Right lobe of liver (tissue), 6 donors: ENCODE results near the gene PCSK6. TPM values are rescaled to one million over a fixed set of nuclear protein-coding genes. Genes with fewer than 3 reads are reported as not detected.
A peak's percentile ranks its signal among the peaks of the same experiment; 100 is the strongest.

Experiments used
- ATAC-seq, 4 donors: fragments of 200-7000 bp; cut with Tn5 transposase; one replicate each; pipeline ENCODE4 v1.9.1; 2020; ENCODE audit warnings: mild to moderate bottlenecking in 4 of 4, moderate library complexity in 4 of 4
- DNase-seq, 3 donors: peaks; one replicate each; pipeline ENCODE4 v3.0.0-alpha.2; 2020
- H3K27ac ChIP-seq, 3 donors: fragments of 200-600 bp; one replicate each; pipeline ENCODE4 v1.8.0; 2022
- H3K27me3 ChIP-seq, 2 donors: fragments of 200-600 bp; one replicate each; pipeline ENCODE4 v1.8.0; 2022
- H3K36me3 ChIP-seq, 4 donors: fragments of 200-600 bp; sonication (generic) in 1 of 4; one replicate each; pipeline versions ENCODE4 v1.5.1 to v1.8.0; 2017 to 2022; ENCODE audit warnings: control low read depth in 1 of 4
- H3K4me1 ChIP-seq, 4 donors: fragments of 200-600 bp; sonication (generic) in 1 of 4; one replicate each; pipeline versions ENCODE4 v1.5.1 to v1.8.0; 2017 to 2022; ENCODE audit warnings: control low read depth in 1 of 4
- H3K4me3 ChIP-seq, 3 donors: fragments of 200-600 bp; one replicate each; pipeline ENCODE4 v1.8.0; 2022
- H3K9me3 ChIP-seq, 4 donors: fragments of 200-600 bp; sonication (generic) in 1 of 4; one replicate each; pipeline versions ENCODE4 v1.5.1 to v1.8.0; 2017 to 2022; ENCODE audit warnings: control low read depth in 1 of 4
- CTCF ChIP-seq, 4 donors: fragments of 200-600 bp in 3 of 4; fragments of 450-650 bp in 1 of 4; IDR thresholded peaks; one replicate each; pipeline versions ENCODE4 v1.5.1 to v1.8.0; 2016 to 2022; ENCODE audit warnings: antibody characterized with exemption in 4 of 4, mild to moderate bottlenecking in 2 of 4
- POLR2A ChIP-seq: fragments of 450-650 bp; IDR thresholded peaks from one replicate; pipeline ENCODE4 v1.6.1; 2017; ENCODE audit warnings: antibody characterized with exemption, mild to moderate bottlenecking
- WGBS: methylation state at CpG from one replicate; pipeline ENCODE4 v1.1.6; 2018; ENCODE audit warnings: low coverage, low lambda C conversion rate; ENCODE audit not compliant: insufficient coverage; ENCODE audit errors: missing lambda C conversion rate; 5-methylcytosine and 5-hydroxymethylcytosine counted together
- intact Hi-C, 2 donors: fragments of 100-400 bp; cut with DNase I; formaldehyde crosslinking; loops; one replicate each; pipeline versions ENCODE4 v1.11.2 to v1.14.1; 2022
- total RNA-seq, 6 experiments: library from RNA; depleted of rRNA in 2 of 6; stranded (reverse); fragments of >200 nt in 2 of 6; fragmentation: NEBNext Ultra II Directional in 3 of 6; extraction: Animal tissue kit (Norgen Biotek cat#: 25700) in 3 of 6; gene quantifications; one replicate each; pipeline versions ENCODE4 v1.1.0 to v1.2.4, GENCODE V29; 2016 to 2023
- donor health status: DM: no; HTN: yes; CAD: no.
- donor health status: DM: no; HTN: no; CAD: no.
- donor health status: DM: no; HTN: no; CAD: no.
- donor health status: DM: no; HTN: yes; CAD: no.
- donor health status: DM: no; HTN: yes; CAD: no.

The PCSK6 gene
- total RNA-seq, 6 experiments from 2014 or later, result 165 to 218 (median 207) TPM

- 67% methylated on average over 3 of the region's 26 CpGs for WGBS
These were observed 119.0 kb downstream of the PCSK6 start for GRCh38 chr15:101370330-101371024.

GRCh38 chr15:101369676-101370075, 119.8 kb downstream of the PCSK6 start:
- no peaks in the 10 kb centered on the region for H3K27me3 ChIP-seq
- H3K4me3 ChIP-seq, result no peak overlapping the region
- 93% methylated on average over 4 of the region's 8 CpGs for WGBS
- no peaks in the 10 kb centered on the region for H3K9me3 ChIP-seq
- ATAC-seq, result no peak
- peaks cover 0 to 64% (median 16%) of the 10 kb centered on the region in 4 donors for H3K36me3 ChIP-seq
- H3K27ac ChIP-seq, result no peak overlapping the region
- peak in 1 of 3 donors; percentile 42 for DNase-seq
- peaks cover 0 to 4% (median 0%) of the 10 kb centered on the region in 4 donors for H3K4me1 ChIP-seq
- TF ChIP-seq POLR2A, result no peak
- intact Hi-C loops, result no loop called here

More at GRCh38 chr15:101370330-101371024, 119.0 kb downstream of the PCSK6 start:
- intact Hi-C loops, result no loop called here
- Histone ChIP-seq H3K27ac (no peak overlapping the region), H3K4me3 (no peak overlapping the region), H3K27me3 (no peaks in the 10 kb centered on the region), H3K36me3 (peaks cover 0 to 56% (median 14%) of the 10 kb centered on the region in 4 donors), H3K9me3 (no peaks in the 10 kb centered on the region), H3K4me1 (peaks cover 0 to 12% (median 2%) of the 10 kb centered on the region in 4 donors)
- ATAC-seq (no peak), DNase-seq (peak in 1 of 3 donors; percentile 45)
- TF ChIP-seq POLR2A (no peak), CTCF (IDR thresholded peaks at IDR 0.05) (no peak)

- Histone ChIP-seq H3K36me3 (peaks cover 0 to 70% (median 16%) of the 10 kb centered on the region in 4 donors), H3K27ac (no peak overlapping the region), H3K9me3 (no peaks in the 10 kb centered on the region), H3K4me3 (no peak overlapping the region), H3K4me1 (no peaks in the 10 kb centered on the region), H3K27me3 (no peaks in the 10 kb centered on the region)
- DNase-seq, result peak in 1 of 3 donors; percentile 34
- WGBS, result 93% methylated on average over 4 of the region's 15 CpGs
- TF ChIP-seq POLR2A (no peak), CTCF (IDR thresholded peaks at IDR 0.05) (no peak)
- intact Hi-C loops, result no loop called here
- ATAC-seq, result no peak
These were observed 120.5 kb downstream of the PCSK6 start for GRCh38 chr15:101368861-101369642.

GRCh38 chr15:101368086-101368780, 121.3 kb downstream of the PCSK6 start:
- peak; percentile 26 to 50 (median 30) for ATAC-seq
- H3K27ac ChIP-seq, result no peak overlapping the region
- intact Hi-C loops, result no loop called here
- 89% methylated on average over 2 of the region's 14 CpGs for WGBS
- DNase-seq, result peak in 2 of 3 donors; percentile 44 to 61
- H3K9me3 ChIP-seq, result no peaks in the 10 kb centered on the region
- no peaks in the 10 kb centered on the region for H3K27me3 ChIP-seq
- no peaks in the 10 kb centered on the region for H3K4me1 ChIP-seq
- H3K4me3 ChIP-seq, result no peak overlapping the region
- TF ChIP-seq CTCF (IDR thresholded peaks at IDR 0.05), result no peak
- peaks cover 0 to 75% (median 17%) of the 10 kb centered on the region in 4 donors for H3K36me3 ChIP-seq
